Myocyte (in vitro differentiated cells): ENCODE results near the gene EFNA4. TPM values are rescaled to one million over a fixed set of nuclear protein-coding genes. Genes with fewer than 3 reads are reported as not detected.

Source experiments
- DNase-seq: peaks from one replicate; pipeline ENCODE4 v3.0.0-alpha.2; 2012; ENCODE audit warnings: low read depth
- total RNA-seq: library from RNA; depleted of rRNA; stranded (reverse); fragments of >200 nt; gene quantifications from 2 replicates; pipeline ENCODE4 v1.2.3, GENCODE V29; 2014

EFNA4 gene
- total RNA-seq, 1 donor from 2014 or later, result 4.9 TPM

DNA sequence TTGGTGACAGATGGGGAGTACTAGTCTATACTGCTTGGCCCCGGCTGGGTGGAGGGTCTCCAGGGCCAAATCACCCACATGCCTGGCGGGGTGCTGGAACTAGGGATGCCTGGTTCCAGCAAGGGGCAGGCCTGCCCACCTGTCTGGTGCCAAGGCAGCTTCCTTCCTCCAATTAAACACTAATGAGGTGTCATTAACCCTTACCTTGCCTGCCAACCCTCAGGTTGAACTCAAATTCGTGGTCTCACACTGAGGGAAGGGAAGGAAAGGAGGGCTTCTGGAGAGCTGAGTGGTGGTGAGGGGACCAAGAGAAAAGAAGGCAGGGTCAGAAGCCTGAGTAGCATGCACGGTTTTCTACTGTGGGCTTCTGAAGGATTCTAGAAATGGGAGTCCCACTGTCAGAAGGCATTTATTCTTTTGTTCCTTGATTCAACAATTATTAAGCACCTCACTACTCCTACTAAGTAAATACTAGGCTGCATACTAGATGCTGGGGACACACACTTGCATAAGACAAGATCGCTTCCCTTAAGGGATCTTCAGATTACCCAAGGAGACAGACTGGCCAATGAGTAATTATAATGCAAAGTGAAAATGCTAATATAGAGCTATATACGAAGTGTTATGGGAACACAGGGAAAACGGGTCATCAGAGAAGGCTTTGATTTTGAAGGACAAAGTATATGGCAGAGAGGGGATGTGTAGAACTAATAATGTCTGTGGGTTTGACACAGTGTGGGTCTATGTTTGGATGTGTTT is 9.2 kb downstream of the EFNA4 start:
- no peak for DNase-seq

- no peak for DNase-seq
Observed at GRCh38 chr1:155073377-155074242, 10.1 kb downstream of the EFNA4 start.

DNA sequence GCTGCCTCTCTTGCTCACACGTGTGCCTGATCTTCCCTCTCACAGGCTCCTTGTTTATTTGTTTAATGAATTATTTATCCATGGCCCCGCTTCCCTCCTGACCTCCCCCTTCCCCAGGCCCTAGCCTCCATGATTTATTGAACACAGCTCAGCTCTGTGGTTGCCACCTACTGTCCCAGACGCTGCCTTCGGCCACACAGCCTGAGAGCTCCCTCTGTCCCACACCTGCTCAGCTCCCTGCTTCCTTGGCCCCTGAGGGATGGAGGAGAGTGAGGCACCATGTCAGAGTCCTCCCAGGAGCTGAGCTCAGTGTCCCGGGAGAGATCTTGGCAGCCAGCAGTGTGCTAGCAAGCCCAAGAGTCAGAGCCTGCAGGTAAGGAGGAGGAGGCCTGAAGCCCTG is 12.0 kb downstream of the EFNA4 start:
- DNase-seq, result no peak

- DNase-seq, result no peak
Observed at GRCh38 chr1:155076371-155076770, 12.8 kb downstream of the EFNA4 start.

- no peak for DNase-seq
Observed at GRCh38 chr1:155077346-155077745, 13.8 kb downstream of the EFNA4 start.

DNA sequence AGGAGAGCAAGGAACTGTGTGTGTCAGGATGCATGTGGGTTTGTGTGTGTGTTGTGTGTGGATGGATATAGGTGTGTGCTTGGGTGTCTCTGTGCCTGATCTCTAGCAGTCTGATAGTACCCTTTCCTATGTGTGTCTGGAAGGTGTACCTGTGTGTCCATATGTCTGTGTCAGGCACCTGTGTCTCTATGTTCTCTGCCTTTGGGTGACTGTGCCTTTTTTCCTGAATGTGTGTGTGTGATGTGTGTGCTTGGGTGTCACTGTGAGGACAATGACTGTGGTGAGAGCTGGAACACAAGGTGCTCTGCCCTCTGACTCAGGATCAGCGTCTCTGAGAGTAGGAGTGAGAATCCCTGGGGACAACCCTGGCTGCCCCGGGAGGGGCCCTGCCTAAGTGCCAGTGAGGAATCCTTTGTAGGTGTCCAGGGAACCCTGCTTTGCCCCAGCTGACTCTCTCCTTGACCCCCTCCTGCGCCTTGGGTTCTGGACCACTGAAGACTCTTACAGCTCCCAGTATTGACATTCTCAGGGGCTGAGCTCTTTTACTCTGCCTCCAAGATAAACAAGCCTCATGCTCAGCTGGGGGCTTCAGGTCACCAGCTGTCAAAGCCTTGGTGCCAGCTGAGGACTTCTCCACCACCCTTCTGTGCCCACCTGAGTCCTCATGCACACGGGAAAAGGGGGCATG is 14.4 kb downstream of the EFNA4 start:
- DNase-seq, result no peak

DNA sequence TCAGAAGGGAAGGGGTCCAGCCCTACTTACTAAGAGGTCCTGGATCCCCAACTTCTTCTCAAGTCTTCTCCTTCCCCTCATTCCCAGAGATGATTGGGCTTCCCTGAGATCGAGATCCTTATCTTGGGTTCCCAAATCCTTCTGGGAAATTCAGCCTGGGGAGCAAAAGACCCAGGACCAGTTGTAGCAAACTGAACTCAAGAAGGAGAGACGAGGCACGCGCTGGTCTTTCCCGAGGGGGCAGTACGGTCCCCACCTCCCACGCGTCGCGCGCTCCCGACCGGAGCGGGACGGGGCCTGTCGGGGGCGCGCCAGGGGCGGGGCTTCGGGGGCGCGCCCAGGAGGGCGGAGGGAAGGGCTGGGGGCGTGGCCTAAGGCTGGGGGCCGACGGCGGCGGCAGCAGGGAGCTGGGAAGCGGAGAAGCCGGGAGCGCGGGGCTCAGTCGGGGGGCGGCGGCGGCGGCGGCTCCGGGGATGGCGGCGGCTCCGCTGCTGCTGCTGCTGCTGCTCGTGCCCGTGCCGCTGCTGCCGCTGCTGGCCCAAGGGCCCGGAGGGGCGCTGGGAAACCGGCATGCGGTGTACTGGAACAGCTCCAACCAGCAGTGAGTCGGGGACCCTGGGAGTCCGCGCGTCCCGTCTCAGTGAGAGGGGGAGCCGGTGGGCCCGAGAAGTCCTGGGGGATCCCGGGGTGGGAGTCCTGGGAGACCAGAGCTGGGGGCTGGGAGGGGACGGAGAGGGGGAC is 15.1 kb downstream of the EFNA4 start, which contains the start of gene EFNA3:
TSS of gene EFNA3 (plus strand) at position 369 of the 741 bp plus-strand sequence. CDS start at position 474, 105 bp downstream.
- DNase-seq, result peak; percentile 35

DNA sequence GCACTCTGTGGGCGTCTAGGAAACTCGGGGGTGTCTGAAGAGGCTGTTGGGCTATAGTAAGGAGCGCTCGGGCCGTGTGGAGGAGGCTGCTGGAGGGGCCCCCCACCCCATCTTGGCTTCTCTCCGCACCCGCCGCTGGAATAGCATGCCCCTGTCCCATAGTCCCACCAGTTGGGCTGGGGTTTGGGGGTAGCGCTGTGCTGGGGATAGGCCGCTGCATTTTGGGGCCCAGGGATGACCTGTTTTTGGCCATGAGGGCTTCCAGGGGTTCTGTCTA is 15.6 kb downstream of the EFNA4 start:
- no peak for DNase-seq

GRCh38 chr1:155079487-155080311 is 16.2 kb downstream of the EFNA4 start:
- no peak for DNase-seq

GRCh38 chr1:155080312-155081228 is 17.0 kb downstream of the EFNA4 start:
- peak; percentile 22 for DNase-seq

DNA sequence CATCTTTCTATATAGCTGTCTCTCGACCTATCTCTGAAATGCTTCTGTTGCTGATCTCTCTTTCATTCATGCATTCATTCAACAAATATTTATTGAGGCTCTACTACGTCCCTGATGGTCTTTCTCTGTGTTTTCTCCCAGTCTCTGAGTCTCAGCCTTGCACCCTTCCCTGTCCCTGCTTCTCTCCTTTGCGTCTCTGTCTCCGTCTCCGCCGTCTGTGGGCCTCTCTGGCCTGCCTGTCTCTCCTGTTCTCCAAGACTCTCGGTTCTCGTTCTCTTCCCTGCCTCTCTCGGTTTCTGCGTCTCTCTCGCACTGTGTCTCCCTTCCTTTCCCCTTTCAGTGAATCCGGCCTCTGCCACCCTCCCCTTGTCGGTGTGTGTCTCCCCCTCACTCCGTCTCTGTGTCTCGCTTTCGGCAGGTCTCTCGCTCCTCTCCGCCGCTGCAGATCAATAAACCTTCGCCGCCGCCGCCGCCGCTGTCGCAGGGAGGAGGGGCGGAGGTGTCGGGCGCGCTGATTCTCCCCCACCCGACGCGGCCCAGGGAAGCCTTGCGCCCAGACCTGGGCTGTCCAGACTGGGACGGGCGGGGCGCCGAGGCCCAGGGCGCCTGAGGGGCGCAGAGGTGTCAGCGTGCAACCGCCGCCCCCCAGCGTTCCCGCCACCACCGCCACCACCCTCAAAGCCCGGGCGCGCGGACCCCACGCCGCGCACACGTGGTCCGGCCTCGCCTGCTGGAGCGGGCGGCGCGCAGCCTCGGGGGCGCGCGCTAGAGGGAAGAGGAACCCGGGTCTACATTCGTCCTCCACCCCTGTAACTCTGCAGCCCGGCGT is 18.1 kb downstream of the EFNA4 start:
- DNase-seq, result no peak

DNA sequence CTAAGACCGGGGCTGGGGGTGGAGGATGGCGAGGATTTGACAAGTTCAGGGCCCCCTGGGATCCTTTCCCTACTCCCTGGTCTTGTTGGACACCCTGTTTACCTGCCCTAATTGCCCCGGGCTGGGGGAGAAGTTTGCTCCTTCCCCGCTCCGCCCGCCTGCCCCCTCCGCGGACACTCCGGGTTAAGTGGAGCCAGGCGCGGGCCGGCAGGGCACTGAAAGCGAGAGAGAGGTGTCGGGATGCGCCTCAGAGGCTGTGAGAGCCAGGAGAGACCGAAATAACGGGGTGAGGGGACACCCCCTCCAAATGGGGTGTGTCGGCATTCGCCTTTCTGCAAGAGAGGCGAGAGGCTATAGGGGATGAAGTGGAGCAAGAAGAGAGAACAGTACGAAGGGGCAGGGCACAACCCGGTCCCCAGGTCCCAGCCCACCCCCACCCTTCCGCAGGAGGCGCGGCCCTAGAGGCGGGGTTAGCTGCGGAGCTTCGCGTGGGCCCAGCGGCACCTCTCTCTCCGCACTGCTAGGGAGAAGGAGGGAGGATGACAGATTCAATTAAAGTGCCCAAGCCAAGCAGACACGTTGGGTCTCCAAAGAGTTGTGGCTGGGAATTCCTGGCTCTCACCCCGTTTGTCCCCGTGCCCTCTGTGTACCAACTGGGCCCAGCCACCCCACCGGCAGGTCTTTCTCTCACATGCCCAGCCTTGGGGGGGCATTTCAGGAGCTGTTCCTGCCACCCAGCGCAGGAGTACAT is 18.9 kb downstream of the EFNA4 start:
- DNase-seq, result no peak

GRCh38 chr1:155083052-155083541 is 19.6 kb downstream of the EFNA4 start:
- no peak for DNase-seq

DNA sequence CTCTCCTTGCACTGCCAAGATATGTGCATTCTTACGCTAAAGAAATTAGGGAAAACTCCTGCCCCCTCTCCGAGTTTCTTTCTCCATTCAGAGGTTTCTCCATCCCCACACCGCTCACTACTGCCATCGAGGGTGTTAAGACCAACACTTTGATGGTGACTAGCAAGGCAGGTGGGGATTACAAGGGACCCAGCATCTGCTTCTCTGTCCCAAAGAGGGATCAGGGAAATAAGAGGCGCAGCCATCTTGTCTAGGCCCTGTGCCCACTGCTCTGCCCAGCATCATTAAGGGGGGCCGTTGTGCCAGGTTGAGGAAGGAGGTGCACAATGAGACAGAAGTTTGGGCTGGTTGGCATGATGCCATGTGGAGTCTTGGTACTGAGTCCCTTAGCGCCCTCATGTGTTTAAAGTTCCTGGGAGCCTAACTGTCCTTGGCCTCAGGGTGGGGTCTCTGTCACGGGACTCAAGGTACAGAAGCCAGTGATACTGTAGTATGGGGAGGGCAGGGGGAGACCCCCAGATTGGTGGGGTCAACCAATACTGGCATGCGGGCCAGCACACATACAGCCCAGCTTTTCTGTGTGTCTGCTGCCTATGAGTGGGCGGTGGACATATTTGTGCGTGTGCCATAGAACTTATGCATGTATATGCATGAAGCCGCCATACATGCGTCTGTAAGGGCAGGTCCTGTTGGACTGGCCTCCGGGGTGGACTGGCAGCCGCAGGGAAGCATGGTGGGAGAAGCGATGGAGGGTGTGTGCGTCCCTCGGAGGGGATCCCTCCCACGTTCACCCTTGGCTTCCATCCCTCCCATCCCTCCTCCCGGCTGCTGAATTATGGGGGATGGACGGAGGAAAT is 20.6 kb downstream of the EFNA4 start:
- peak; percentile 38 for DNase-seq

DNA sequence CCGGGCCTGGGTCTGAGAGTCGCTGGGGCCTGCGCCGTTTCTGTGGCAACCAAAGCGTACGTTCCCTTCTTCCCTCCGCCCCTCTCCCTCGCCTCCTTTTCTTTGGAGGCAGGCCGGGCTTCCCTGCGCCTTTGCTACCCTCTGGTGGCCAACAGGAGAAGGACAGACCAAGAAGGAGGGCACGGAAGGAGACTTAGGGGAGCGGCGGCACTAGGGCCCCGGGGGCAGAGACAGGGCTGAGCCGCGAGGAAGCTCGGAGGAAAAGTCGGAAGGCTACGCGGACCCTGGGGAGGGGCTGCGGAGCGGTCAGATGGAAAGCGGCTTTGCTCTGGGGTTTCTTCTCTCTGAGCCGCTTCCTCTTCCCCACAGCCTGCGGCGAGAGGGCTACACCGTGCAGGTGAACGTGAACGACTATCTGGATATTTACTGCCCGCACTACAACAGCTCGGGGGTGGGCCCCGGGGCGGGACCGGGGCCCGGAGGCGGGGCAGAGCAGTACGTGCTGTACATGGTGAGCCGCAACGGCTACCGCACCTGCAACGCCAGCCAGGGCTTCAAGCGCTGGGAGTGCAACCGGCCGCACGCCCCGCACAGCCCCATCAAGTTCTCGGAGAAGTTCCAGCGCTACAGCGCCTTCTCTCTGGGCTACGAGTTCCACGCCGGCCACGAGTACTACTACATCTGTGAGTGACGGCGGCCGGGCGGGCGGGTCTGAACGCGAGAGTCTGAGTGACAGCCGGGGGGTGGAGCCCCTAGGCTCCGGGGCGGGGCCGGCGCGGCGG is 21.4 kb downstream of the EFNA4 start:
- DNase-seq, result peak; percentile 96
